Measurements from ENCODE around the gene TNFRSF8. TPM values are rescaled to one million over a fixed set of nuclear protein-coding genes. Genes with fewer than 3 reads are reported as not detected.
"Not testable (repeated sequence)": the region's sequence is repeated elsewhere in the genome, so short reads cannot be mapped to it uniquely, and the experiment has no call there.

TNFRSF8 gene
- total RNA-seq, 3 donors from 2014 or later (not counting 1 experiment from before 2014, with no cell fraction given): 0.34 to 1.7 (median 0.50) TPM

- H3K4me3 ChIP-seq (ENCODE audit: low read length): no peak overlapping the region
- peaks cover 17 to 41% of the 10 kb centered on the region in 2 donors for H3K4me1 Mint-ChIP-seq
- no peaks in the 10 kb centered on the region for H3K9me3 ChIP-seq (ENCODE audit: control insufficient read depth, insufficient read depth, low read length)
- no peaks in the 10 kb centered on the region for H3K27me3 ChIP-seq (ENCODE audit: control insufficient read depth, insufficient read depth, low read length)
- DNase-seq (no peak), ATAC-seq (no peak)
- H3K27ac ChIP-seq (ENCODE audit: low read length): no peak overlapping the region
- intact Hi-C loops (cut with micrococcal nuclease): no loop called here
- 97% methylated on average over 13 of the region's 13 CpGs for WGBS (ENCODE audit: insufficient coverage)
- TF ChIP-seq CTCF (IDR thresholded peaks at IDR 0.05): no peak
- H3K36me3 ChIP-seq (ENCODE audit: control insufficient read depth, insufficient read depth, low read length): no peaks in the 10 kb centered on the region
- H3K27ac Mint-ChIP-seq: no peak overlapping the region
- peaks cover 6 to 8% of the 10 kb centered on the region in 2 donors for H3K27me3 Mint-ChIP-seq (ENCODE audit: low read depth in 2 of 2)
- H3K36me3 Mint-ChIP-seq: no peaks in the 10 kb centered on the region
- peak overlapping the region; percentile 13 for H3K4me3 Mint-ChIP-seq
- H3K9me3 Mint-ChIP-seq: no peaks in the 10 kb centered on the region
- peaks cover 25% of the 10 kb centered on the region for H3K4me1 ChIP-seq (ENCODE audit: control insufficient read depth, insufficient read depth, low read length)
These were observed 41.3 kb downstream of the TNFRSF8 start for GRCh38 chr1:12104417-12104816.

GRCh38 chr1:12106153-12106552 lies 43.0 kb downstream of the TNFRSF8 start:
- Mint-ChIP-seq H3K4me1 (peaks cover 17 to 41% of the 10 kb centered on the region in 2 donors), H3K4me3 (no peak overlapping the region), H3K27me3 (ENCODE audit: low read depth in 2 of 2) (peaks cover 6 to 8% of the 10 kb centered on the region in 2 donors), H3K9me3 (no peaks in the 10 kb centered on the region), H3K27ac (no peak overlapping the region), H3K36me3 (no peaks in the 10 kb centered on the region)
- WGBS (ENCODE audit: insufficient coverage): 95% methylated on average over 5 of the region's 5 CpGs
- no peak for TF ChIP-seq CTCF (IDR thresholded peaks at IDR 0.05)
- ATAC-seq (no peak), DNase-seq (no peak)
- Histone ChIP-seq H3K4me1 (ENCODE audit: control insufficient read depth, insufficient read depth, low read length) (peaks cover 23% of the 10 kb centered on the region), H3K36me3 (ENCODE audit: control insufficient read depth, insufficient read depth, low read length) (no peaks in the 10 kb centered on the region), H3K27ac (ENCODE audit: low read length) (no peak overlapping the region), H3K4me3 (ENCODE audit: low read length) (no peak overlapping the region), H3K9me3 (ENCODE audit: control insufficient read depth, insufficient read depth, low read length) (no peaks in the 10 kb centered on the region), H3K27me3 (ENCODE audit: control insufficient read depth, insufficient read depth, low read length) (no peaks in the 10 kb centered on the region)
- intact Hi-C loops (cut with micrococcal nuclease): no loop called here

GRCh38 chr1:12106861-12107260 lies 43.8 kb downstream of the TNFRSF8 start:
- H3K9me3 Mint-ChIP-seq; H3K36me3 ChIP-seq (ENCODE audit: control insufficient read depth, insufficient read depth, low read length); H3K27ac Mint-ChIP-seq; H3K4me3 ChIP-seq (ENCODE audit: low read length); H3K36me3 Mint-ChIP-seq; H3K27me3 ChIP-seq (ENCODE audit: control insufficient read depth, insufficient read depth, low read length); ATAC-seq; H3K9me3 ChIP-seq (ENCODE audit: control insufficient read depth, insufficient read depth, low read length); DNase-seq; H3K4me3 Mint-ChIP-seq; intact Hi-C loops (cut with micrococcal nuclease); H3K27ac ChIP-seq (ENCODE audit: low read length); H3K27me3 Mint-ChIP-seq (ENCODE audit: low read depth in 2 of 2): not testable (repeated sequence)
- H3K4me1 ChIP-seq (ENCODE audit: control insufficient read depth, insufficient read depth, low read length): peaks cover 20% of the 10 kb centered on the region
- peaks cover 17 to 40% of the 10 kb centered on the region in 2 donors for H3K4me1 Mint-ChIP-seq
- WGBS (ENCODE audit: insufficient coverage): 83% methylated on average over 9 of the region's 9 CpGs

- H3K27me3 ChIP-seq (ENCODE audit: control insufficient read depth, insufficient read depth, low read length): no peaks in the 10 kb centered on the region
- DNase-seq (no peak), ATAC-seq (no peak)
- Mint-ChIP-seq H3K4me3 (no peak overlapping the region), H3K9me3 (no peaks in the 10 kb centered on the region), H3K36me3 (no peaks in the 10 kb centered on the region), H3K27ac (no peak overlapping the region), H3K4me1 (peaks cover 8 to 31% of the 10 kb centered on the region in 2 donors), H3K27me3 (ENCODE audit: low read depth in 2 of 2) (peaks cover 6 to 8% of the 10 kb centered on the region in 2 donors)
- no peaks in the 10 kb centered on the region for H3K9me3 ChIP-seq (ENCODE audit: control insufficient read depth, insufficient read depth, low read length)
- peaks cover 12% of the 10 kb centered on the region for H3K4me1 ChIP-seq (ENCODE audit: control insufficient read depth, insufficient read depth, low read length)
- H3K4me3 ChIP-seq (ENCODE audit: low read length): no peak overlapping the region
- H3K27ac ChIP-seq (ENCODE audit: low read length): no peak overlapping the region
- WGBS (ENCODE audit: insufficient coverage): 96% methylated on average over 13 of the region's 13 CpGs
- H3K36me3 ChIP-seq (ENCODE audit: control insufficient read depth, insufficient read depth, low read length): no peaks in the 10 kb centered on the region
- intact Hi-C loops (cut with micrococcal nuclease): no loop called here
- no peak for TF ChIP-seq CTCF (IDR thresholded peaks at IDR 0.05)
These were observed 44.6 kb downstream of the TNFRSF8 start for GRCh38 chr1:12107718-12108117.
